Measurements from ENCODE around the gene TGFB1I1. TPM values are rescaled to one million over a fixed set of nuclear protein-coding genes. Genes with fewer than 3 reads are reported as not detected.
"Not testable (repeated sequence)": the region's sequence is repeated elsewhere in the genome, so short reads cannot be mapped to it uniquely, and the experiment has no call there.

TGFB1I1 gene
- polyA plus RNA-seq (ENCODE audit: insufficient read length): 36.6 TPM
- long read RNA-seq, donor 1, transcript TGFB1I1-203 (11 exons, 1,898 nt): major isoform, 21 of 56 reads
- long read RNA-seq, donor 1, partial matches to known transcripts: 30 of 56 reads
- long read RNA-seq, donor 1, other reads (novel, unspliced or antisense): 0 of 56 reads
- long read RNA-seq, donor 2, transcript TGFB1I1-203 (11 exons, 1,898 nt): major isoform, 14 of 25 reads
- long read RNA-seq, donor 2, partial matches to known transcripts: 7 of 25 reads
- long read RNA-seq, donor 2, other reads (novel, unspliced or antisense): 0 of 25 reads
- long read RNA-seq, donor 3, transcript TGFB1I1-203 (11 exons, 1,898 nt): major isoform, 5 of 22 reads
- long read RNA-seq, donor 3, partial matches to known transcripts: 14 of 22 reads
- long read RNA-seq, donor 3, other reads (novel, unspliced or antisense): 0 of 22 reads
- long read RNA-seq, donor 4: 0 reads
- long read RNA-seq, donor 5, transcript TGFB1I1-203 (11 exons, 1,898 nt): major isoform, 6 of 13 reads
- long read RNA-seq, donor 5, partial matches to known transcripts: 7 of 13 reads
- long read RNA-seq, donor 5, other reads (novel, unspliced or antisense): 0 of 13 reads
- long read RNA-seq, donor 6, transcript TGFB1I1-203 (11 exons, 1,898 nt): major isoform, 11 of 18 reads
- long read RNA-seq, donor 6, transcript TGFB1I1-214 (10 exons, 1,770 nt): minor isoform, 5 of 18 reads
- long read RNA-seq, donor 6, partial matches to known transcripts: 0 of 18 reads
- long read RNA-seq, donor 6, other reads (novel, unspliced or antisense): 0 of 18 reads
- long read RNA-seq, donor 7, transcript TGFB1I1-203 (11 exons, 1,898 nt): major isoform, 11 of 31 reads
- long read RNA-seq, donor 7, partial matches to known transcripts: 17 of 31 reads
- long read RNA-seq, donor 7, other reads (novel, unspliced or antisense): 0 of 31 reads
- long read RNA-seq, donor 8, transcript TGFB1I1-203 (11 exons, 1,898 nt): major isoform, 7 of 7 reads
- long read RNA-seq, donor 8, partial matches to known transcripts: 0 of 7 reads
- long read RNA-seq, donor 8, other reads (novel, unspliced or antisense): 0 of 7 reads

DNA sequence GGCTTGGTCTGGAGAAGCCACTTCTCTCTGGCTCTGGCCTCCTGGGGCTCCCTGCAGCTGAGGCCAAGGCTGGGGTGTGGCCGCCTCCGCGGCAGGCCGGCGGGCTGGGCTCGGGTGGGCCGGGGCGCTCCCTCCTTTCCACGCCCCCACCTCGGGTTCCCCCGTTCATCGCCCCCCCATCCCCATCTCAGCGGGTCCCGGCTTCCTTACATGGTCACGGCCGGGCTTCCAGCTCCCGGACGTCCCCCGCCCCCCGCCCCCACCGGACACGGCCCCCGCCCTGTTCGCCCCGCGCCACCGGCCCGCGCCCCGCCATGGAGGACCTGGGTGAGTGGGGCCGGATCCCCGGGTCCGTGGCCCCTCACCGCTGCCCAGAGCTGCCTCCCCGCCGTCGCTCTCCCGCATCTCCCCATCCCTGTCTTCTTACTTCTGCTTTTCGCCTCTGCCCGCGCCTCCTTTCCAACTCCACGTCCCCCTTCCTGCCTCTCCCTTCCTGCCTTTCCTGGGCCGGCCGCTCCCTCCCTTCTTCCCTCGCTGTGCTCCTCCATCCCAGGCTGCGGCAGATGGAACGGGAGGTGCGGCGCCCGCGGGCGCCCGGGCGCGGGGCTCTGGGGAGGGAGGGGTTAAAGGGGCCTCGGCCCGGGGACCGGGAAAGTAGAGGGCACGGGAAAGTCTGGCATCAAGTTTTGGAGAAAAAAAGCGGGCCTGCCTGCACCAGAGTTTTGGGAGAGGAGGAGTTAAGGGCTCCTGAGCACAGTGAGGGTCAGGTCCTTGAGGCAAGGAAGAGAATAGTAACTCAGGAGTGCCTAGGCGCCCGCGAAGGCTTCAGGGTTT lies at the start of gene TGFB1I1:
Gene TGFB1I1 (plus strand): TSS at position 278 of the 834 bp plus-strand sequence. CDS start 37 bp downstream, at position 315.
- DNase-seq: no peak

DNA sequence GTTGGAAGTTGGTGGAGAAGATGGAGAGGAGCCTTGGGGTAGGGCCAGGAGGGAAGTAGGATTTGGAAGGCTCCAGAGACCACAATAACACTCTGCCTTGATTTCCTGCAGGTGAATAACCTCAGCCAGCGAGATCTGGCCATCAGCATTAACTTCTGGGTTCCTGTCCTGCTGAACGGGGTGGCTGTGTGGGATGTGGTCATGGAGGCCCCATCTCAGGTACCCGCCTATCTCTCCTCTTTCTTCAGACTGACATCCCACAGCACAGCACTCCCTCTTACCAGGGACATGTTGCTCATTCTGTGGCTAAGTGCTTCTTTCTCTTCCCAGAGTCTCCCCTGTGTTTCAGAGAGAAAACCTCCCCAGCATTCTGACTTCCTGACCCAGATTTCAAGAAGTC lies 48.7 kb upstream of the TGFB1I1 start:
- DNase-seq: no peak

DNA sequence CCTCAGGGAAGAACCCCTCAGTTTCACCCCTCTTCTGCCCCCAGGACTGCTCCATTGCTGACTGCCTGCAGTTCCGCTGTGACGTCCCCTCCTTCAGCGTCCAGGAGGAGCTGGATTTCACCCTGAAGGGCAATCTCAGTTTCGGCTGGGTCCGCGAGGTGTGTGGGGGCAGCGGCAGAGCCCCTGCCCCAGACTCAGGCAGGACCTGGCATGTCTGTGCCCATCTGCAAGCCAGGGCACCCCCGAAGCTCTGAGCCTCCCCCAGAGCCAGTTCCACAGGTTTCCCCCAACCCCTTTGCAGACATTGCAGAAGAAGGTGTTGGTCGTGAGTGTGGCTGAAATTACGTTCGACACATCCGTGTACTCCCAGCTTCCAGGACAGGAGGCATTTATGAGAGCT lies 48.2 kb upstream of the TGFB1I1 start:
- no peak for DNase-seq

GRCh38 chr16:31427441-31428278 lies 44.3 kb upstream of the TGFB1I1 start:
- DNase-seq: peak; percentile 43

GRCh38 chr16:31428279-31428597 lies 43.7 kb upstream of the TGFB1I1 start, which contains the start of gene COX6A2:
COX6A2 (minus strand) TSS chr16:31428360; CDS start chr16:31428325, 35 bp downstream.
- DNase-seq: no peak

GRCh38 chr16:31428638-31429247 lies 43.2 kb upstream of the TGFB1I1 start:
- DNase-seq: no peak

DNA sequence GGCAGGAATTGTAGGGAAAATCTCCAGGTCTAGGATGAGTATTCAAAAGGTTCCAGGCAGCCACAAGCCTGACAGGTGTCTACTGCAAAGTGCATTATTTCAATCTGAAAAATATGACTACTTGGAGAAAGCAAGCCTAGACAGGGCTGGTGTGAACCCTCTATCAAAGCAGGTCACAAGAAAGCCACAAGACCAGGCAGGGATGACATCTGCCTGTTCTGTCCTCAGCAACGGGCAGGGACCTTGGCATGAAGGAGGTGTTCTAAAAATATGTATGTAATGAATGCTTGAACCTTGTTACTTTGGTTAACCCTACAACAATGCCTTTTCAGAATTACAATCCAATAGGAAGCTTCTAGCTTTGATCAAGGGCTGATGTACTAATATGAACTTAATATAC lies 42.6 kb upstream of the TGFB1I1 start:
- no peak for DNase-seq

- no peak for DNase-seq
Measured at GRCh38 chr16:31429796-31430195, 42.2 kb upstream of the TGFB1I1 start.

DNA sequence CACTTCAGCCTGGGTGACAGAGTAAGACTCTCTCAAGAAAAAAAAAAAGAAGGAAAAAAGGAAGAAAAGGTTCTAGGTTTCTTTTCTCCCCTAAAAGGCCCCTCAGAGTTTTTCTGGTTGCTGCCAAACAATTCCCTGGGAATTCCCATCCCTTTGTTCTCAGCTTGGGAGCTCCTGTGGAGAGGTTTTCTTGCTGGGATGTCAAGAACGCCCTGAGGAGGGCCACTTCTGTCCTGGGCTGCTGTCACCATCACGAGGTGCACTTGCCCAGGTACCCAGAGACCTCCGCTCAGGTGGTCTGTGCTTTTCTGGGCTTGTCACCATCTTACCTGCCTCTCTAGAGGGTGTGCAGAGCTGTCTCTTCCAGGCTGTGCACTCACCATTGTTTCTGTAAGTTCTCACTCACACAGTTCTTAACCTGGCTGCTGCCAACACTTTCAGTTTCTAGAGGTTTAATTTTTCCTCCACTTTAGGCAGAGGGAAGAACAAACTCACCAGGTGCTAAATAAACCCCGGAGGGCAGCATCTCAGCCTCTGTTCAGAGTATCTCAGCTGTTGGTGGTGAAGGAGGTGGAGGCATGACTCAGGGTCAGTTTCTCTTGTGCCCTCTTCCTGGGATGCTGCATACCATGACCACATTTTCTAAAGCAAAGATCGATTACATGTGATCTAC lies 41.4 kb upstream of the TGFB1I1 start:
- DNase-seq: no peak

DNA sequence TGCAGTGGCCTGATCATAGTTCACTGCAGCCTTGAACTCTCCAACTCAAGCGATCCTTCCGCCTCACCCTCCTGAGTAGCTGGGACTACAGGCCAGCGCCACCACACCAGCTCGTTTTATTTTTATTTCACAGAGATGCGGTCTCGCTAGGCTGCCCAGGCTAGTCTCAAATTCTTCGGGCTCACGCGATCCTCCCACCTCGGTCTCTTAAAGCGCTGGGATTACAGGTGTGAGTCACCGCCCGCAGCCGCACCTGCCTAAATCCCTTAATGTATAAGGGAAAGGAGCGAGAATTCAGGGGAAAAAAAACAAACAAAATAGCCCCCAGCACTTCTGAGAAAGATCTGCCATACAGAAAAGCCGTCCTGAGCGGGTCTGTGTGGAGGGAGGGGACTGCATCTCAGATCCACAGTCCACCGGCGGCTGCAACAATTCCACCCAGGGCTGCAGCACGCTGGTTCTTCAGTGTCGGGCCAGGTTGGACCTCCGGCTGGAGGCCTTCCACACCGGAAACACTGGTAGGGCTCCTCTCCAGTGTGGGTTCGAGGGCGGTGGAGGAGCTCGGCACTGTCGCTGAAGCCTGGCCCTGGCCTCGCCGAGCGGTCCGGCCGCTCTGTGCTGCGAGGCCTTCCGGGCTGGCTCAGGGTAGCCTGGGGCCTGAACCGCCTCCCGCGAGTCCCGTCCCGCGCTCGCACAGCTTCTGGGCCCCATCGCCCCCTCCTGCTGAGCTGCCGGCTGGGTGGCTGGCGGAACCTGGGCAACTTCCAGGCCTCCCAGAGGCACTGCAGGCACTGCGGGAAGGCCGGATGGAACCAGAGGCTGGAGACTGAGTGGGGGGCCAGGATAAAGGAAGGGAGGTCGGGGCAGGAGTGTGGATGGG lies 36.4 kb upstream of the TGFB1I1 start:
- no peak for DNase-seq

- DNase-seq: no peak
Measured at GRCh38 chr16:31436221-31437045, 35.5 kb upstream of the TGFB1I1 start.

DNA sequence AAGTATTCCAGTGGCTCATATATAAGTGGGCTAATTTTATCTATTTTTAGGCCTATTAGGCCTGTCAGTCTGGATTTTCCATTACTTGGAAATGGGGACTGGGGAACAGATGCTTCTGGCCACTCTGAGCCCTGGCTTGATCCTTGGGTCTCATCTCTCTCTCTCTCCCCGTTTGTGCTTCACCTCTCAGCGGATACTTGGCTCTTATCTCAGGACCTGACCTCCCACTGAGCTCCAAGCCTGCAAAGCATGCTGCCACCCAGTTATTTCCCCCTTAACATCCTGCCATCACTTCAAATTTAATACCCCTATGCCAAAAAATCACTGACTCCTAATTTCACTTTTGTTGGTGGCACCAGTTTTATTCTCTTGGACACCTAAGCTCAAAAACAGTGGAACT lies 33.5 kb upstream of the TGFB1I1 start:
- DNase-seq: no peak

GRCh38 chr16:31439023-31439422 lies 32.9 kb upstream of the TGFB1I1 start:
- not testable (repeated sequence) for DNase-seq

DNA sequence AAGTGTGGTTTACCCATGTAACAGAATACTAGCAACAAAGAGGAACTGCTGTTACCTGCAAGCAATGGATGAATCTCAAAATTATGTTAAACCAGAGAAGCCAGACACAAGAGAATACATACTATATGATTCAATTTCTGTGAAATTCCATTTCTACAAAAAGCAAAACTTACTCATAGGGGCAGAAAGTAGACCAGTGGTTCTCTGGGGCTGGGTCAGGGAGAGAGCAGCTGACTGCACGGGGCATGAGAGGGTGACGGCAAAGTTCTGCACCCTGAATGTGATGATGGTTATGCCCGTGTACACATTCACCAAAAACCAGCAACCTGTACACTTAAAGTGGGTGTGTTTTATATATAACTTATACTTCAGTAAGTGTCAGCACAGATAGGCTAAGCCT lies 32.4 kb upstream of the TGFB1I1 start:
- DNase-seq: no peak

DNA sequence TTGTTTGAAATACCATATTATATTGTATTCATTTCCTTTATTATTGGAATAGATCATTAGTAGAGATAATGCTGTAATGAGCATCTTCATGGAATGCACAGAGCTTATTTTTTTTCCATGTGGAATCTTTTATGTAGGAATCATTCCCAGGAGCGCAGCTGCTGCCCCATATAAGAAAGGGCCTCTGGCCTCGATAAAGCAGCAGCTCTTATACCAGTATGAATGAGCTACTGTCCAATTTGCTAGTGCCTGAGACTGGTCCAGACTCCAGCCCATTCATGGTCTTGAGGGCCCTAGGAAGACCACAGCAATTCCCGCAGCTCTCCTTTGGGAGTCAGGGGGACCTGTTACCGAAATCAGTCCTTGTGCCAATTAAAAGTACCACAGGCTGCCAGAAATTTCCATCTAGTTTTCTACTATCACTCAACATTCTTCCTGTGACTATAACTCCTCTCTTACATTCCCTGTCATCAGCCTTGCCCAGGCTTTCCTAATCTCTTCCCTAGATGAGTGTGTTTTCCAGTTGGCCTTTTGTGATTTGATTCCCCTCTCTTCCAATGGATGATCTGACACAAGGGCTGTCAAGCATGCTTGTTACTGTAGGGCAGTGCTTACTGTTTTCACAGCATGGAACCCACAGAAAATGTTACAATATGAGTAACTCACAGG lies 31.3 kb upstream of the TGFB1I1 start:
- no peak for DNase-seq

DNA sequence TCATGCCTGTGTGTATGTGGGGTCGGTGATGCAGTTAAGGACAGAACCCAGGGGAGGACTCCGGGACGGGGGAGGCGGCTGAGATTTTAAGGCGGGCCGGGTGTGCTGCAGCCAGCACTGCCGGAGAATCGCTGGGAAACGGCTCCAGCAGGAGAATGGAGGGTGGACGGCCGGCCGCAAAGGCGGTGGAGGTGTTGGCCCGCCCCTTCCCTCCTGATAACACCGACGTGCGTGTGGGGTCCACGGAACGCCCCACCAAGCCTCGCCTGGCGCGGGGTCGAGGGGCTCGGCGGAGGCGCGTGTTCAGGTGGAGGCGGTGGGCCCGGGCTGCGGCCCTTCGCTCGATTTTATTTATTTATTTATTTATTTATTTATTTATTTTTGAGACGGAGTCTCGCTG lies 30.0 kb upstream of the TGFB1I1 start:
- DNase-seq: no peak

GRCh38 chr16:31445931-31446330 lies 26.0 kb upstream of the TGFB1I1 start:
- DNase-seq: not testable (repeated sequence)
